NT2/D1 (cell line): ENCODE results near the gene TCF21.

ENCODE experiments used
- YY1 ChIP-seq: IDR thresholded peaks from 2 replicates; pipeline ENCODE4 v1.6.1; 2011; ENCODE audit not compliant: insufficient read length, insufficient read depth
- ZNF274 ChIP-seq: IDR thresholded peaks from 2 replicates; pipeline ENCODE4 v1.6.1; 2011; ENCODE audit warnings: mild to moderate bottlenecking, low read depth, low read length

- TF ChIP-seq YY1 (no peak), ZNF274 (no peak)
These were observed 29.5 kb downstream of the TCF21 start for GRCh38 chr6:133918208-133918930.
